Prostate gland (tissue), 2 donors: Measurements from ENCODE around the gene ERP29. TPM values are rescaled to one million over a fixed set of nuclear protein-coding genes. Genes with fewer than 3 reads are reported as not detected.

Source experiments
- DNase-seq: peaks from one replicate; pipeline ENCODE4 v3.0.0-alpha.2; 2019; ENCODE audit warnings: low spot score
- H3K27ac ChIP-seq, 2 donors: fragments of 200-600 bp; sonication (generic); 2 replicates each; pipeline ENCODE4 v1.5.1; 2017 to 2019
- H3K27me3 ChIP-seq: fragments of 200-600 bp; sonication (generic); replicated peaks from 2 replicates; pipeline ENCODE4 v1.5.1; 2019; ENCODE audit not compliant: insufficient read depth
- H3K36me3 ChIP-seq, 2 donors: fragments of 200-600 bp; sonication (generic); 1 replicate in 1 of 2; 2 replicates in 1 of 2; pipeline versions ENCODE4 v1.5.1 to v1.8.1; 2017 to 2019
- H3K4me1 ChIP-seq: fragments of 200-600 bp; sonication (generic); replicated peaks from 2 replicates; pipeline ENCODE4 v1.5.1; 2019
- H3K4me3 ChIP-seq, 2 donors: fragments of 200-600 bp; sonication (generic); 2 replicates each; pipeline ENCODE4 v1.5.1; 2017 to 2019
- H3K9me3 ChIP-seq: fragments of 200-600 bp; sonication (generic); 2 replicates; pipeline ENCODE4 v1.5.1; 2017
- CTCF ChIP-seq, 4 experiments: fragments of 200-600 bp in 2 of 4; fragments of 450-650 bp in 2 of 4; sonication (generic) in 2 of 4; IDR thresholded peaks; 1 replicate in 3 of 4; 2 replicates in 1 of 4; pipeline ENCODE4 v1.5.1; 2016 to 2019; ENCODE audit warnings: antibody characterized with exemption in 4 of 4, mild to moderate bottlenecking in 2 of 4, moderate library complexity in 2 of 4
- POLR2A ChIP-seq: fragments of 450-650 bp; IDR thresholded peaks from one replicate; pipeline ENCODE4 v1.6.1; 2016; ENCODE audit warnings: antibody characterized with exemption, mild to moderate bottlenecking
- POLR2AphosphoS5 ChIP-seq: sonication (generic); formaldehyde crosslinking; IDR thresholded peaks from one replicate; pipeline ENCODE4 v1.6.1; 2017; ENCODE audit warnings: antibody characterized with exemption
- WGBS: methylation state at CpG from one replicate; pipeline ENCODE4 v1.1.5; 2018; 5-methylcytosine and 5-hydroxymethylcytosine counted together
- intact Hi-C: fragments of 100-400 bp; cut with DNase I; formaldehyde crosslinking; loops from one replicate; pipeline ENCODE4 v1.14.2; 2022
- microRNA-seq: library from miRNA; unstranded; fragments of <30 nt; microRNA quantifications from one replicate; pipeline ENCODE4, GENCODE V29; 2016
- small RNA-seq, 2 donors: library from RNA; depleted of rRNA; stranded (forward); fragments of <200 nt; gene quantifications; one replicate each; pipeline ENCODE3, GENCODE V24; 2016
- total RNA-seq, 2 donors: library from RNA; depleted of rRNA; stranded (reverse); fragments of >200 nt; gene quantifications; one replicate each; pipeline ENCODE4 v1.1.0, GENCODE V29; 2016

The ERP29 gene
- total RNA-seq, 2 donors from 2014 or later = 89.1 to 131 TPM

GRCh38 chr12:112063273-112063672 lies 50.0 kb downstream of the ERP29 start:
- H3K36me3 ChIP-seq = peaks cover 0 to 15% of the 10 kb centered on the region in 2 donors
- TF ChIP-seq POLR2AphosphoS5 = no peak
- no peak for TF ChIP-seq CTCF (IDR thresholded peaks at IDR 0.05)
- no peak for TF ChIP-seq POLR2A
- DNase-seq = no peak
- intact Hi-C loops = no loop called here
- H3K27me3 ChIP-seq = no peaks in the 10 kb centered on the region
- H3K9me3 ChIP-seq = no peaks in the 10 kb centered on the region
- 99% methylated on average over 2 of the region's 2 CpGs for WGBS
- H3K4me1 ChIP-seq = no peaks in the 10 kb centered on the region
- H3K4me3 ChIP-seq = no peak overlapping the region
- no peak overlapping the region for H3K27ac ChIP-seq

GRCh38 chr12:112066566-112066965 lies 53.3 kb downstream of the ERP29 start:
- Histone ChIP-seq H3K27me3 (no peaks in the 10 kb centered on the region), H3K36me3 (peaks cover 4 to 19% of the 10 kb centered on the region in 2 donors), H3K27ac (no peak overlapping the region), H3K4me3 (no peak overlapping the region), H3K9me3 (no peaks in the 10 kb centered on the region), H3K4me1 (no peaks in the 10 kb centered on the region)
- no peak for TF ChIP-seq POLR2A
- no peak for DNase-seq
- intact Hi-C loops = no loop called here
- 90% methylated on average over 2 of the region's 2 CpGs for WGBS

Small RNA genes within 50 kb of the gene (microRNA-seq; reads per million reads assigned to microRNA genes)
- not detected for gene MIR3657

Small RNA genes within 50 kb of the gene (small RNA-seq; reads per million reads assigned to genes)
- 0 reads per million in 2 donors for gene AC004024.1
- gene MIR3657 = 0 reads per million in 2 donors
- gene RF00019 = 0 reads per million in 2 donors

Other genes with a start within 250 kb of the ERP29 start
- 100 to 1,000 TPM; 107 to 164 TPM for gene ALDH2, start 246.5 kb upstream of the ERP29 start, total RNA-seq
- gene MAPKAPK5, start 171.2 kb upstream of the ERP29 start, total RNA-seq = 10 to 100 TPM; 48.5 to 80.6 TPM
- 10 to 100 TPM in 1 of 2 donors, 1 to 10 TPM in 1; 5.5 to 16.8 TPM for gene TMEM116, start 261 bp upstream of the ERP29 start, total RNA-seq
- gene NAA25, start 95.4 kb downstream of the ERP29 start, total RNA-seq = 10 to 100 TPM; 15.5 to 24.0 TPM
- 10 to 100 TPM; 44.8 to 56.4 TPM for gene TRAFD1, start 112.1 kb downstream of the ERP29 start, total RNA-seq